HG02852 (cell line): Measurements from ENCODE around the gene KRTAP11-1.

Source experiments
- ATAC-seq: cut with Tn5 transposase; IDR thresholded peaks from one replicate; pipeline ENCODE4 v1.9.1; 2021; ENCODE audit warnings: mild to moderate bottlenecking, moderate library complexity; ENCODE audit not compliant: unreplicated experiment

KRTAP11-1 gene, protein sequence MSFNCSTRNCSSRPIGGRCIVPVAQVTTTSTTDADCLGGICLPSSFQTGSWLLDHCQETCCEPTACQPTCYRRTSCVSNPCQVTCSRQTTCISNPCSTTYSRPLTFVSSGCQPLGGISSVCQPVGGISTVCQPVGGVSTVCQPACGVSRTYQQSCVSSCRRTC

DNA sequence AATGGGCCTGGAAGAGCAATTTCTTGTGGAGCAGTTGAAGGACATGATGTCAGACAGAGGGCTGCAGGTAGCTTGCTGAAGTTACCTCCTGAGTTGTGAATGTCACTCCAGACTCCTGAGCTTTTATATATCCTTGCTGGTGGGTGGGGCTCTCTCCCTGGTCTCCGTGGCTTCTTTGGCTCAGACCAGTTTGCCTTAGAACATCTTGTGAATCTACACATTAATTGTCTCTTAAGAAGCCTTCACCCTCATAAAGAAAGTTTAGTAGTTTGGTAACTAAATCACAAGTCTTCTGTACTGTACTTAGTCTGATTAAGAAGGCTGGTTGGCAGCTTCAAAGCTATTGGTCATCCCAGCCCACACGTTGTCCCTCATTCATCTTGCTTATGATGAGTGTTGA is at the start of gene KRTAP11-1:
KRTAP11-1 (minus strand) TSS at position 101 of the 400 bp plus-strand sequence; CDS start at position 45, 56 bp downstream.
- no peak for ATAC-seq

DNA sequence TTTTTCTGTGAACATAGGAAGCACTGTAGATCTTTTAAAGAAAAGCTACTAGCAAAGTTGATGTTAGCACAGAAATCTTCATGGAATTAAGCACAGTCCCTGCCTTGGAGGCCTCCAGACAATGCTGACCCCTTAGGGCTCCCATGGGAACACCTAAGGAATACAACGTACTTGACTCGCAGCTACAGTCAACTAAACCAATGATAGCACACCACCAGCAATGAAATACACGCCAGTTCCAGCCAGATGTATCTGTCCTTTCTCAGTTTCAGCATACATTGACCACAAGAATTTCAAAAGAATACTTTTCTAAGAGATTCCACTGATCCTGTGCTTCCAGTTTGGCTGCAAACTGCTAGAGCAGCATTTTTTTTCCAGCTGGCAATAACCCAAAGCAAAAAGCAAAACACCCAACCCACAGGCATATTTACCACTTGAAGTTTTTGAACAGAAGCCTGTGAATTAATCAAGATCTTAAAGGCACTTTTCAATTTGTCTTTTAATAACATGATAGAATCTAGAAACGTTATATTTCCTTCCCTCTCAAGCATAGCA is 42.8 kb upstream of the KRTAP11-1 start:
- ATAC-seq, result no peak

DNA sequence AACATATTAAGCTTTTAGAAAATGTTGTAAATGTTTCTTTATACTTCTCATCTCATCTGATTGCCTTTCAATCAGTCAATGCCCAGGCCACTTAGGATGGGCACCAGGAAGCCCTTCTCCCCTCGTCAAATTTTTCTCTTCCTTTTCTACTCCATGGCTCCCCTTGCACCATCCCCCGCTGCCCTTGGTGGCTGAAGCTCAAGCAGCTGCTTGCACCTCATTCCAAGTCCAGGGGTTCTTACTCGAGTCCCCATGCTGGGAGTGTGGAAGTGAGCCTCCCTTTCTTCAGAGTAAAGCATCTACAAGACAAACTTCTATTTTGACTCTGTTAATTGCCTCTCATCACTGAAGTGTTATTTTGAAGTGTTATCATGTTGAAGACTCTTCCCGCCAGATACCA is 39.7 kb upstream of the KRTAP11-1 start:
- no peak for ATAC-seq

DNA sequence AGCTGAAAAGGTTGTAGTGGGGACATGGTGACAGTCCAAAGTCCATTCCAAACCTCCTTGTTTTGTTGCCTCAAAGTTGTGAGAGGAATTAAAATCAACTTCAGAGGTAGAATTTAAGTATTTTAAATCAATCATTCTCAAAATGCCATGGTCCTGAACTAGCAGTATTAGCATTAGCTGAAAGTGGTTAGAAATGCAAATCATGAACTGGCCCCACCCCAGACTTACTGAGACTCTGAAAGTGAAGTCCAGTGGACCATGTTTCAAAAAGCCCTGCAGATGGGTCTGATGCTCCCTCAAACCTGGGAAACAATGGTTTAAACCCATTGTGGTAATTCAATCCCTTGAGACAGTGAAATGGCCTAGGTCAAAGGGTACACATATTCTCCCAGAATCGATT is 36.2 kb upstream of the KRTAP11-1 start:
- no peak for ATAC-seq

DNA sequence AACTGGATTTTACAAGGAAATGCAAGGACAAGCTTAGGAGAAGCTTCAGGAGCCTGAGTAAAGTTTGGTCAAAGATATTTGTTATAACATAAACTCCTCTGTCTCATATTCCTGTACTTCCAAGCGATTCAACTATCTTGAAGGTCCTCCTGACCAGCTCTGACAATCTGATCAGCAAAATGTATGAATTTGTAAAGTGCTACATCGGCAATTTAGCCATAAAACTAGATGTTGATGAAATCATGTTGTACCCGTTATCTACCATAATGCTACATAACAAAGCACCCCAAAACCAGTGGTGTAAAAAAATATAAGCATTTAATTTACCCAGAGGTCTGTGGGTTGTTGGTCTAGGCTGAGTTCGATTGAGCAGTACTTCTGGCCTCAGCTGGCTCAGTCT is 19.5 kb upstream of the KRTAP11-1 start:
- ATAC-seq, result no peak

DNA sequence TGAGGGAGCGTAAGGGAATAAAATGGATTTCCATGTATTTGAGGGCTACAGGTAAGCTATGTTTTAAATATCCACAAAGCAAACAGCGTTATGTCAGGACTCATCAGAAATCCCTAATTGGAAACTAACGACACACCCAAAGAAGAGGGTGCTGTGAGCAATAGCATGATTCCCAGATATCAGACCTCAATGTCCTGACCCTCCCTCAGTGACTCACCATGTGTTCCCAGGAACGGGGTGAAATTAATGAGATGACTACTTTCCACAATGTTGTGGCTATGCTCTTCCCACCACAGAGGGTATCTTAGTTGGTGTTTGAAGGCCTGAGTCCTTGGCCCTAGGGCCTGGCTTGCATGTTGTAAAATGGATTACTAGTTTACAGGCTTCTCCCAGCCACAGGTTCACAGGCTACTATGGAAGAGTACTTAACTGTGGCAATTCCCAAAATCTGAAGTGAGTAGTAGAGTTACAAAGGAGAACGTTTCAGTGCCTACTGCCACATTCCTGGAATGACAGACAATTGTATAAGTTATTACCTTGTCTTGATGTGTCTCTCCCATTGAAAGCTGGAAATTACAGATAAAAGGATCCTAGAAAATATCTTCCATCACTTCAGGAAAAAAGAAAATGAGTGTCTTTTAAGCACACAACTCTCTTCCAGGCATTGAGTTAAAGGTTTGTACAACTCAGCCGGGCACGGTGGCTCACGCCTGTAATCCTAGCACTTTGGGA is 1.7 kb upstream of the KRTAP11-1 start:
- ATAC-seq, result no peak

DNA sequence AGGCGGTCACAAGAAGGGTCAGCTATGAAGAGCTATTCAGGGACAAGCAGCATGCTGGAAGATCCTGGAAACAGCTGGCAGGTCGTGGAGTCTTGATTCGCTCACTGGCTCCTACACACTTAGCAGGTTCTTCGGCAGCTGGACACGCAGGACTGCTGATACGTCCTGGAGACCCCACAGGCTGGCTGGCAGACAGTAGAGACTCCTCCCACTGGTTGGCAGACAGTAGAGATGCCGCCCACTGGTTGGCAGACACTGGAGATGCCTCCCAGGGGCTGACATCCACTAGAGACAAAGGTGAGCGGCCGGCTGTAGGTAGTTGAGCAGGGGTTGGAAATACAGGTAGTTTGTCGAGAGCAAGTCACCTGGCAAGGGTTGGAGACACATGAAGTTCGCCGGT is 466 bp downstream of the KRTAP11-1 start:
- no peak for ATAC-seq

DNA sequence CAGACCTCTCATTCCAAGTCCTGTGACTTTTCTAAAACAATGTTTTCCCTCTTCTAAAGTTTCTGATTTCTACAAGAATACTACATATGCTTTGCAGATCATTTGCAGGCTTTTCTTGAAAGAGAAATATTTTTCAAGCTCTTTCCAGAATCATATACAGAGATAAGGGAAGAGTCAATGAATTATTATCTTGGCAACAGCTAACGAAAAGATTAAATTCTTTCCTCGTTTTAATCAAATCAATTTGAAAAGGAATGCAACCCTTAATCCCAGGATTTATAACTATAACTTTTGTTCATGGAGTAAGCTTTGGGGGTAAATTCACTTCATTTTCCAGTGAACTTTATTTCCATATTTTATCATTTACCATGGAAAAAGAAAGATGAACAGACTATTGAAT is 6.9 kb downstream of the KRTAP11-1 start:
- no peak for ATAC-seq

DNA sequence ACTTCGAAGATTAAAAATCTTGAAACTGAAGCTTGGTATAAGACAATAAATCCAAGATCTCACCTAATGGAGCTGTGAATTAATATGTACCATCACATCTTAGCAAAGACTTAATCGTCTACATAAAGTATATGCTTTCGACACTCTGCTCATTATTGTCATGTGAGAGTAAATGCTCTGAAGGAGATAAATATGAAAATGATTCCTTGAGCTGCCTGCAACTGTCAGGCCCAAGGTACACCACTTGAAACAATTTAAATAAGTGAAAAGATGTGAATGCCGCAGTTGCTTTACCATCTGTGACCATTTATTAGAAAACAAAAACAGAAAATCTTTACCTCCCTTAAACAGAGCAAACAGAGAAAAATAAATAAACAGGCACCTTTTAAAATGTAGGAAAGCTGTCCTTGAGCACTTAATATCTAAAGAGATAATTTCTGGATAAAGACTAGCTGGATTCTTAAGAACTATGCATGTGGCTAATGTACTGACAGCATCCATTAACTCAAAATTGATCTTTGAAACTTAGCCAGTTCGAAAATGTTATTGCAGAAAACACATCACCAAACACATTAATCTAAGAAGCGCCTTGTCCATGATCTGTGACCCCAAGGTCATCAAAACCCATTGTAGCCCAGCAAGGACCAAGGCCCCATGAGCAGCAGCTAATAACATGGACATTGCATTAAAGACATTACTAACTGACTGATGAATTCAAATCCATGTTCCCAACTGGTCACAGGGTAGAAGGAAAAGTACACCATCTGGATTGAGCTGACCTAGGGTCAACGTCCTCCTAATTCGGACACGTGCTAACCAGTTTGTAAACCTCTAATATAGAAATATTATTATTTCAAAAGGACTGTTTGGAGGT is 33.5 kb downstream of the KRTAP11-1 start:
- no peak for ATAC-seq

DNA sequence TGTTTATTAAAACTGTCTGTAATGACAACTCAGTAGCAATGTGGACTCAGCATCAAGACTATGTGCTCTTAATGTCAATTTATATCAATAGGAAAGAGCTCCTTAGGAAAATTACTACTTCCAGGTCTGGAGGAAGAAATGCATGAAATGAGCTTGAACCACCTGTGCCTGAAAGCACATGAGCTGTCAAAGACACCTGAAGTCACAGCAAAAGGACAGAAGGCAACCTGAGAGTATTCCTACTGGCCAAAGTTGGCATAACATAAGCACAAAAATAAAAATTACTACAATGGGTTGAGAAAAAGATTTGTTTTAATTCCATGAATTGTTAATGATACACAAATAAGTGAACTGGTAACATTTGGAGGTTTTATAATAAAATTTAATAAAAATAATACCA is 38.4 kb downstream of the KRTAP11-1 start:
- ATAC-seq, result no peak

DNA sequence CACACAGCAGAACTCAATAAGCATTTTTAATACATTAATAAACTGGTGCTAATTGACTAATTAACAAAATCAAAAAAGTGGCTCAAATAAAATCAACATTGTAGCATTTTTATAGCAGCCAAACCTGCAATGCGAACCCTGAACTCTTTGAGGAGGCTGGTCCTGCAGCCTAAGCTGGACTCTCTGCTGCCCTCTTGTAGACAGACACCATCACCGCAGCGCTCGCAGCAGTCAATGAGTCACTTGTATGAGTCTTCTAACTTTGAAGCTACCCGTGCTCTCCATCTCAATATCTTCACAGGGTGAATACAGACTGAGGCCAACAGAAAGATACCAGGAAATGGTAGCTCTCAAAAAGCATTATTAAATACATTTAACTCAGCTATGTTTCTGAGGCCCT is 42.1 kb downstream of the KRTAP11-1 start:
- no peak for ATAC-seq

DNA sequence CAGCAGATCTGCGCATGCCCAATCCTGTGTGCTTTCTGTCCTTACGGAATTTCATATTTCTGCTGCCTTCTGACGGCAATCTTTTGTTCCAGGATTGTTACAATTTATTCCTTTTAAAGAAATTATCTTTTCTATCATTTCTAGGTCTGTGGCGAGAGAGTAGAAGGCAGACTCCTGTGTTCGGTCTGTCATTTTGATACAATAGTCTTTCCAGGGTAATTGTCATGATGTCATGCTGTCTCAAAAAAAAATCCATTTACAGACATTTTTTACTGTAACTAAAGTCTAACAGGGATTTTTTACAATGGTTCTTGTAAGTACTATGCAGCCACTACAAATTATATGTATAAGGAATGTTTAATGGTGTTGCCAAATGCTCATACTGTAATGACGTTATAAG is 42.8 kb downstream of the KRTAP11-1 start:
- no peak for ATAC-seq

DNA sequence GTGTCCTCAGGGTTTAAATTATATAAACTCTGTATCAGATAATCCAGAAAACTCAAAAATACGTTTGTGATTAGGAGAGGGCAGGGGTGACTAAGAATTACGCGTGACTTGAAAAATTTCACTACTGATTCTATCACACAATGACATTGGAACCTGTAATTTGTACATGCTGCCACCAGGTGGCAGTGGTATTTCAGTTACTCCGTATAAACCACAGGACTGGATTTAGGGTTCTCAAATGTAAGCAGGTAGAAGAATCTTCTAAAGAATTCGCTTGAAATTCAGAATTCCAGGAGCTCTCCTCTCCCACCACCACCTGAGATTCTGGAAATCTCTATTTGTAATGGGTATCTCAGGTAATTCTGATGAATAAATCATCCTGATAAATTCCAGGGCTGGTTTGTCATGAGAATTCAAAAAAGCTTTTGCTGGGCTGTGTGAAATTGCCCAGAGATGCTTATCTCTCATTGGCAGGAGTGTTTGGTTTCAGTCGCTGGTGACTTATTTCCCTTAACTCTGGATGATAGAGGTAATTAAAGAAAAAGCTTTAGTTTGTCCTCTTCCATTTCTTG is 50.1 kb downstream of the KRTAP11-1 start:
- no peak for ATAC-seq
